Adrenal gland (tissue), 12 donors: Measurements from ENCODE around the gene PDK1. TPM values are rescaled to one million over a fixed set of nuclear protein-coding genes. Genes with fewer than 3 reads are reported as not detected.
"Not testable (repeated sequence)": the region's sequence is repeated elsewhere in the genome, so short reads cannot be mapped to it uniquely, and the experiment has no call there.

ENCODE experiments used
- DNase-seq, 7 donors: peaks; one replicate each; pipeline ENCODE4 v3.0.0-alpha.2; 2019 to 2020
- H3K27ac ChIP-seq, 5 donors: fragments of 200-600 bp; sonication (generic) in 4 of 5; 1 replicate in 3 of 5; 2 replicates in 2 of 5; pipeline versions ENCODE4 v1.5.1 to v1.8.0; 2016 to 2020; ENCODE audit warnings: mild to moderate bottlenecking in 1 of 5
- H3K27me3 ChIP-seq: fragments of 200-600 bp; 2 replicates; pipeline ENCODE4 v1.8.0; 2021
- H3K36me3 ChIP-seq, 2 donors: fragments of 200-600 bp; replicated peaks in 1 of 2; 1 replicate in 1 of 2; 2 replicates in 1 of 2; pipeline versions ENCODE4 v1.5.1 to v1.8.0; 2018 to 2022
- H3K4me1 ChIP-seq, 2 donors: fragments of 200-600 bp; replicated peaks in 1 of 2; 1 replicate in 1 of 2; 2 replicates in 1 of 2; pipeline versions ENCODE4 v1.5.1 to v1.8.0; 2018 to 2021
- H3K4me3 ChIP-seq, 4 donors: fragments of 200-600 bp; sonication (generic) in 3 of 4; one replicate each; pipeline ENCODE4 v1.5.1; 2016 to 2018
- H3K9me3 ChIP-seq, 3 donors: fragments of 200-600 bp; sonication (generic) in 1 of 3; replicated peaks in 1 of 3; 1 replicate in 2 of 3; 2 replicates in 1 of 3; pipeline versions ENCODE4 v1.5.1 to v1.8.0; 2016 to 2021
- POLR2A ChIP-seq, 2 donors: fragments of 450-650 bp; IDR thresholded peaks; one replicate each; pipeline ENCODE4 v1.6.1; 2017; ENCODE audit warnings: antibody characterized with exemption in 2 of 2, mild to moderate bottlenecking in 2 of 2, moderate library complexity in 1 of 2
- WGBS, 4 donors: extraction: QIAGEN DNeasy Blood & Tissue Kit in 2 of 4; methylation state at CpG; one replicate each; pipeline versions ENCODE4 v1.1.5 to v1.1.7; 2013 to 2017; 5-methylcytosine and 5-hydroxymethylcytosine counted together
- intact Hi-C, 2 donors: fragments of 100-400 bp; cut with DNase I; formaldehyde crosslinking; loops; one replicate each; pipeline versions ENCODE4 v1.14.1 to v1.15.0; 2022 to 2023
- polyA plus RNA-seq, 3 donors: library from polyadenylated mRNA; stranded (reverse); fragments of 200-250 nt in 2 of 3; fragments of 350-450 nt in 1 of 3; fragmentation: Illumina TruSeq in 1 of 3; extraction: RNeasy Lipid Tissue Mini Kit (QIAGEN cat#74804) in 1 of 3; gene quantifications; one replicate each; pipeline ENCODE4 v1.2.3, GENCODE V29; 2013 to 2014
- total RNA-seq, 9 donors: library from RNA; depleted of rRNA in 4 of 9; stranded (reverse); fragments of >200 nt in 4 of 9; fragments of 120-200 nt in 1 of 9; fragmentation: NEBNext Ultra II Directional in 1 of 9; extraction: Animal tissue kit (Norgen Biotek cat#: 25700) in 1 of 9; gene quantifications; one replicate each; pipeline versions ENCODE4 v1.1.0 to v1.2.4, GENCODE V29; 2013 to 2023
- TF ChIP-seq, protein P1 (sequence below), 6 experiments: fragments of 450-650 bp in 4 of 6; fragments of 200-600 bp in 2 of 6; sonication (generic) in 1 of 6; IDR thresholded peaks; 1 replicate in 5 of 6; 2 replicates in 1 of 6; pipeline versions ENCODE4 v1.5.1 to v1.8.0; 2016 to 2021; ENCODE audit warnings: antibody characterized with exemption in 6 of 6, mild to moderate bottlenecking in 2 of 6, moderate library complexity in 1 of 6
- donor health status: healthy with polysubstance abuse.
- donor health status: Bipolar disorder and iron deficiency.
- donor health status: DM: yes; HTN: yes; CAD: no.
- donor health status: DM: no; HTN: no; CAD: no.
- donor health status: DM: no; HTN: no; CAD: no.
- donor health status: DM: yes; HTN: yes; CAD: no.

PDK1 gene
- total and polyA plus RNA-seq, 12 donors = 3.6 to 112 (median 20.3) TPM

DNA sequence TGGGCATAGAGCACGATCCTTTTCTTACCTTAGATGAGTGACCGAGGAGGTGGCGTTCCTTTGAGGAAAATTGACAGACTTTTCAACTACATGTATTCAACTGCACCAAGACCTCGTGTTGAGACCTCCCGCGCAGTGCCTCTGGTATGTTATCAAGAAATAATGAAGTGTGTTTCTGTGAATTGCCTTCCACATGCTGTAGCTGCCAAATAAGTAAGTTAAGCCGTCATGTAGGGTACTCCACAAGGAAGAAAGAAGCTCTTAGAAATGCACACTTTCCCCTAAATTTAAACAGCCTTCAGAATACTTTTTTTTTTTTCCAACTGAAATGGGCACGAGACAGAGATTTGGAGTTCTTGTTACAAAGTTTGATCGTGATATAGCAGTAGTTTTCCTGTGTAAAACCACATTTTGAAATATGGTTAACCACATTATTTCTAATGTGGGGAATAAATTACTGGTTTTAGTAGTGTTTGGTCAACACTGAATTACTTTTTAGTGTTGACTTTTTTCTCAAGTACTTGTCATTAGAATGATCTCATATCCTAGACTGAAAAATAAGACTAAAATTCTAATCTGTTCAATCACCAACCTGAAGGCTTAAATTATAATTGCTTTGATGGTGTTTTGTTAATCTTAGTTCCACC is 30.5 kb downstream of the PDK1 start:
- 89 to 90% (median 90%) methylated on average over 9 of the region's 9 CpGs for WGBS, 4 donors
- DNase-seq = no peak
- intact Hi-C loops = no loop called here
- Histone ChIP-seq H3K9me3 (no peaks in the 10 kb centered on the region), H3K36me3 (peaks cover 0 to 5% of the 10 kb centered on the region in 2 donors), H3K27ac (no peak overlapping the region), H3K4me3 (no peak overlapping the region), H3K4me1 (no peaks in the 10 kb centered on the region), H3K27me3 (no peaks in the 10 kb centered on the region)
- TF ChIP-seq, protein P1, sequence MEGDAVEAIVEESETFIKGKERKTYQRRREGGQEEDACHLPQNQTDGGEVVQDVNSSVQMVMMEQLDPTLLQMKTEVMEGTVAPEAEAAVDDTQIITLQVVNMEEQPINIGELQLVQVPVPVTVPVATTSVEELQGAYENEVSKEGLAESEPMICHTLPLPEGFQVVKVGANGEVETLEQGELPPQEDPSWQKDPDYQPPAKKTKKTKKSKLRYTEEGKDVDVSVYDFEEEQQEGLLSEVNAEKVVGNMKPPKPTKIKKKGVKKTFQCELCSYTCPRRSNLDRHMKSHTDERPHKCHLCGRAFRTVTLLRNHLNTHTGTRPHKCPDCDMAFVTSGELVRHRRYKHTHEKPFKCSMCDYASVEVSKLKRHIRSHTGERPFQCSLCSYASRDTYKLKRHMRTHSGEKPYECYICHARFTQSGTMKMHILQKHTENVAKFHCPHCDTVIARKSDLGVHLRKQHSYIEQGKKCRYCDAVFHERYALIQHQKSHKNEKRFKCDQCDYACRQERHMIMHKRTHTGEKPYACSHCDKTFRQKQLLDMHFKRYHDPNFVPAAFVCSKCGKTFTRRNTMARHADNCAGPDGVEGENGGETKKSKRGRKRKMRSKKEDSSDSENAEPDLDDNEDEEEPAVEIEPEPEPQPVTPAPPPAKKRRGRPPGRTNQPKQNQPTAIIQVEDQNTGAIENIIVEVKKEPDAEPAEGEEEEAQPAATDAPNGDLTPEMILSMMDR (IDR thresholded peaks at IDR 0.05) = no peak
- no peak for TF ChIP-seq POLR2A (IDR thresholded peaks at IDR 0.05)

DNA sequence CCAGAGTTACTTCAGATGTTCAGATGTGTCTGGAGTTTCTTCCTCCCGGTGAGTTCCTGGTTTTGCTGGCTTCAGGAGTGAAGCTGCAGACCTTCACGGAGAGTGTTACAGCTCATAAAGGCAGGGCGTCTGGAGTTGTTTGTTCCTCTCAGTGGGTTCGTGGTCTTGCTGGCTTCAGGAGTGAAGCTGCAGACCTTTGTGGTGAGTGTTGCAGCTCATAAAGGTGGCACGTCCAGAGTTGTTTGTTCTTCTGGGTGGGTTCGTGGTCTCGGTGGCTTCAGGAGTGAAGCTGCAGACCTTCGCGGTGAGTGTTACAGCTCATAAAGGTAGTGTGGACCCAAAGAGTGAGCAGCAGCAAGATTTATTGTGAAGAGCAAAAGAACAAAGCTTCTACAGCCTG is 31.3 kb downstream of the PDK1 start:
- 87 to 94% (median 87%) methylated on average over 6 to 9 of the region's 9 CpGs for WGBS, 4 donors
- H3K27ac ChIP-seq, H3K4me1 ChIP-seq, H3K4me3 ChIP-seq, DNase-seq, H3K27me3 ChIP-seq, H3K36me3 ChIP-seq, intact Hi-C loops, H3K9me3 ChIP-seq: not testable (repeated sequence)

DNA sequence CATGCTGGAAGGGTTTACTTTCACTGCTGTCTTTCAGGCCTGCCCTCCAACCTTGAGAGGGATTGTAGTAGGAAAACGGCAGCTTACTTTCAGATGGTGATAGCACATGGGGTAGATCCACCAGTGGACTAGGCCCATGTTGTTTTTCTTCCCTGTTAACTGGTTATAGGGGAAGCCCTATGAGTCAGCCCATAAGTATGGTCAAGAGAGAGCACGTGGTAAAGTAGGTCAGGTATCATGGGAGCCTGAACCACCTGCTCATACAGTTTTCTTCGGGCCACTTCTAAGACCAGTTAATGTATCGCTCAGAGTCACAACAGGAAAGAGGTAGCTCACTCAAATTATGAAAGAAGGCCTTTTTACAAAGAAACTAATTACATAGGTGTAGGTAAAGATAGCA is 33.0 kb downstream of the PDK1 start:
- Histone ChIP-seq H3K27ac (no peak overlapping the region), H3K4me1 (peaks cover 0 to 6% of the 10 kb centered on the region in 2 donors), H3K36me3 (peaks cover 0 to 5% of the 10 kb centered on the region in 2 donors), H3K4me3 (no peak overlapping the region), H3K27me3 (no peaks in the 10 kb centered on the region), H3K9me3 (no peaks in the 10 kb centered on the region)
- intact Hi-C loops = no loop called here
- TF ChIP-seq, protein P1 (IDR thresholded peaks at IDR 0.05) = no peak
- no peak for TF ChIP-seq POLR2A (IDR thresholded peaks at IDR 0.05)
- no peak for DNase-seq
- WGBS, 4 donors = 83 to 88% (median 84%) methylated on average over 4 of the region's 4 CpGs

DNA sequence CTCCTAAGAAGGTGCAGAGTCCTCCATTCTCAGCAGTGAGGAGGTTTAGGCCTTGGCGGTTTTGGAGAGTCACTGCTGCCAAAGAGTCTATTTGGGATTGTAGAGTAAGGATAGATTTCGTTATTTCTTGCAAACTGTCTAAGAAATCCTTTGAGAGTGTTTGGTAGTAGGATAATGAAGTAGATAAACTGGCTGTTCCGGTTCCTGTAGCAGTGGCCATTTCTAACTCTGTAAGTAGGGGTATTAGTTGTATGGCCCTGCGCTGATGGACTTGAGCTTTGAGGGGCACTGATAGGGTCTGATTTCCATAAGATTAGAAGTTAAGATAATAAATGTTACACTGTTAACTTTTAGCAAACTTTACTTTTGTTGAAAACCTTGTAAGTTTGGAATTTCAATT is 35.5 kb downstream of the PDK1 start:
- not testable (repeated sequence) for H3K4me1 ChIP-seq, H3K27me3 ChIP-seq, H3K4me3 ChIP-seq, H3K9me3 ChIP-seq, DNase-seq, H3K27ac ChIP-seq
- intact Hi-C loops = loop anchor here in 1 of 2 donors (5.0 kb wide), 1 partner anchor 81 kb away; no protein-coding TSS in a partner anchor
- H3K36me3 ChIP-seq = peaks cover 0 to 14% of the 10 kb centered on the region in 2 donors
- WGBS, 4 donors = 95 to 99% (median 98%) methylated on average over 4 of the region's 4 CpGs

DNA sequence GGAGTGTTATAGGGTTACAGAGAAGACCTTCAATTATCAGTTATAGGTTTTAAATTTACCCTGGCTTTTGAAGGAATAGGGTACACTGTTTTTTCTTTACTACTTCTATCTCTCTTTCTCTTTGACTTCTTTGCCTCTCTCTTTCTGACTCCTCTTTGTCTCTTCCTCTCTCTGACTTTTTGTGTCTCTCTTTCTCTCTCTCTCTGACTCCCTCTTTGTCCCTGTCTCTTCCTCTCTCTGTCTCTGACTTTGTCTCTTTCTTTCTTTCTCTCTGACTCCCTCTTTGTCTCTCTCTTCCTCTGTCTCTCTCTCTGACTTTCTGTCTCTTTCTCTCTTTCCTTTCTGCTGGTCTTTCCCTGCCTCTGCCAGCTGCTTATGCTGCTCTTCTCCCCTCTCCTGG is 36.3 kb downstream of the PDK1 start:
- H3K27ac ChIP-seq, H3K4me1 ChIP-seq, H3K27me3 ChIP-seq, H3K9me3 ChIP-seq, DNase-seq, H3K4me3 ChIP-seq: not testable (repeated sequence)
- H3K36me3 ChIP-seq = peaks cover 0 to 20% of the 10 kb centered on the region in 2 donors
- intact Hi-C loops = loop anchor here in 1 of 2 donors (5.0 kb wide), 1 partner anchor 80 kb away; no protein-coding TSS in a partner anchor

DNA sequence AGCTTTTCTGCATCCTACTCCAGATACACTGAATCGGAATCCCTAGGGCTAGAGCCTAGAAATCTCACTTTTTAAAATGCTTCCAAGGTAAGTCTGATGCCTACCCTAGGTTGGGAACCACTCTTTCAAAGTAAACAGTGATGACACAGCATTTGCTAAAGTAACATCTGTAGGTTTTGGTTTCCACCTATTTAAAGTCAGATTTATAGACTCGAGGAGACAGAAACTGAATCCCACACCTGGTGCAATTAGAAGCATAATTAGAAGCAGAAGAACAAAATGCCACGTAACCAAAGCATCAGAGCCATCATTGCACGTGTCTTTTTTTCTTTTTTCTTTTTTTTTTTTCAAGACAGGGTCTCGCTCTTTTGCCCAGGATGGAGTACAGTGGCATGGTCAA is 40.9 kb downstream of the PDK1 start:
- TF ChIP-seq POLR2A (IDR thresholded peaks at IDR 0.05) = no peak
- TF ChIP-seq, protein P1 (IDR thresholded peaks at IDR 0.05) = no peak
- Histone ChIP-seq H3K27ac (no peak overlapping the region), H3K9me3 (no peaks in the 10 kb centered on the region), H3K4me1 (peaks cover 0 to 6% of the 10 kb centered on the region in 2 donors), H3K27me3 (no peaks in the 10 kb centered on the region), H3K4me3 (no peak overlapping the region), H3K36me3 (peaks cover 0 to 24% of the 10 kb centered on the region in 2 donors)
- intact Hi-C loops = no loop called here
- DNase-seq = no peak
- WGBS, 4 donors = 83 to 86% (median 84%) methylated on average over 5 of the region's 5 CpGs
